Skeletal muscle tissue (tissue), 4 donors: ENCODE data around the gene HMX1. TPM values are rescaled to one million over a fixed set of nuclear protein-coding genes. Genes with fewer than 3 reads are reported as not detected.

Experiments used
- H3K27ac ChIP-seq: one replicate; pipeline ENCODE4 v1.7.0; 2013; ENCODE audit warnings: mild to moderate bottlenecking, low read depth, low read length, inconsistent platforms
- H3K27me3 ChIP-seq, 3 donors: one replicate each; pipeline ENCODE4 v1.7.0; 2013; ENCODE audit warnings: low read length in 3 of 3; ENCODE audit not compliant: control insufficient read depth in 3 of 3, insufficient read depth in 3 of 3
- H3K36me3 ChIP-seq, 3 donors: one replicate each; pipeline ENCODE4 v1.7.0; 2013; ENCODE audit warnings: low read length in 3 of 3; ENCODE audit not compliant: control insufficient read depth in 3 of 3, insufficient read depth in 3 of 3
- H3K4me1 ChIP-seq, 3 donors: one replicate each; pipeline ENCODE4 v1.7.0; 2013; ENCODE audit warnings: low read length in 3 of 3, mild to moderate bottlenecking in 3 of 3; ENCODE audit not compliant: control insufficient read depth in 3 of 3, insufficient read depth in 3 of 3
- H3K4me3 ChIP-seq, 3 donors: one replicate each; pipeline ENCODE4 v1.7.0; 2013; ENCODE audit warnings: low read length in 3 of 3
- H3K9ac ChIP-seq, 3 donors: one replicate each; pipeline ENCODE4 v1.7.0; 2013; ENCODE audit warnings: low read length in 3 of 3, mild to moderate bottlenecking in 3 of 3, moderate library complexity in 2 of 3, low read depth in 1 of 3
- H3K9me3 ChIP-seq, 3 donors: one replicate each; pipeline ENCODE4 v1.7.0; 2013; ENCODE audit warnings: low read length in 3 of 3; ENCODE audit not compliant: control insufficient read depth in 3 of 3
- total RNA-seq: library from RNA; depleted of rRNA; stranded (reverse); fragments of >200 nt; gene quantifications from one replicate; pipeline ENCODE4 v1.2.3, GENCODE V29; 2014
- donor health status: Osteomylitis.

HMX1 gene
- total RNA-seq, 1 donor from 2014 or later: not detected

GRCh38 chr4:8869898-8870646 is 1.6 kb downstream of the HMX1 start:
- H3K9ac ChIP-seq: no peak overlapping the region
- peaks cover 0 to 2% (median 2%) of the 10 kb centered on the region in 3 donors for H3K4me1 ChIP-seq
- H3K36me3 ChIP-seq: no peaks in the 10 kb centered on the region
- no peak overlapping the region for H3K4me3 ChIP-seq
- H3K27me3 ChIP-seq: peaks cover 71 to 84% (median 80%) of the 10 kb centered on the region in 3 donors
- no peak overlapping the region for H3K27ac ChIP-seq
- H3K9me3 ChIP-seq: no peaks in the 10 kb centered on the region

DNA sequence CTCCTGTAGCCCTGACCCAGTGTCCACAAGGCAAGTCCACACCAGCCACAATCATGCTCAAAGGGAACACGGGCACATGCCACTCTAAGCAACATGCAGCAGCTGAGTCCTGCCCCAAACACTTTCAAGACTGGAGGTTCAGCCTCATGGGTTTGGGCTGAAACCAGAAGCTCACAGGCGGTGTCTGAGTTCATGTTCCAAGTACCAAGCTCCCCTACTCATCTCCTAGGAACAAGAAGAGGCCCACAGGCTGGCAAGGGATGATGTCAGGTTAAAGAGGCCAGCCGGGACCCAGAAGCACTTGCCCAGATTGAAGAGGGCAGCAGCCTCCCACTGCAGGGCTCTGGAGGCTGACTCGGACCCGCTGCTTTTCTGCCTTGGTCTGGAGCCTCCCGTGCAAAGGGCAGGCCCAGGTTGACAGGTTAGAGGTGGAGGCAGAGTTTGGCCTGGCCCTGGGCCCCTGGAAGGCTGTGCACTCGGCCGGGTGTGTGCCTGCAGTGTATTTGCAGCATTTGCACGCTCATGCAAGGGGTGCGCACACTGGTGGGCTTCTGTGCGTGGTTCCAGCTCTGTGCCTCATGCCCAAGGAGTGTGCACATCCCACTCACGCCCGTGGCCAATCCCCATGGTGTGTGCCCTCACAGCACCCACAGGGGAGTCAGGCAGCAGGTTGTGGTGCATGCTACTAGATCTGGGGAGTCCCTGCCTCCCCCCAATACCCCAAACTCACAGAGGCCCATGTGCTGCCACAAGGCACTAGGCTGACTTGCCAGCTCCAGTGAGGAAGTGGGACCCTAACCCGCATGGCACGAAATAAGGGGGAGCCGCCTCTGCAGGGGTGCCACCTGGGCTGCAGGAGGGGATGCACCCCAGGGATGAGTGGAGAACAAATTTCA is 2.4 kb downstream of the HMX1 start:
- no peaks in the 10 kb centered on the region for H3K9me3 ChIP-seq
- no peak overlapping the region for H3K9ac ChIP-seq
- peaks cover 70 to 84% (median 80%) of the 10 kb centered on the region in 3 donors for H3K27me3 ChIP-seq
- H3K36me3 ChIP-seq: no peaks in the 10 kb centered on the region
- H3K4me3 ChIP-seq: no peak overlapping the region
- H3K4me1 ChIP-seq: peaks cover 0 to 2% (median 2%) of the 10 kb centered on the region in 3 donors
- H3K27ac ChIP-seq: no peak overlapping the region

DNA sequence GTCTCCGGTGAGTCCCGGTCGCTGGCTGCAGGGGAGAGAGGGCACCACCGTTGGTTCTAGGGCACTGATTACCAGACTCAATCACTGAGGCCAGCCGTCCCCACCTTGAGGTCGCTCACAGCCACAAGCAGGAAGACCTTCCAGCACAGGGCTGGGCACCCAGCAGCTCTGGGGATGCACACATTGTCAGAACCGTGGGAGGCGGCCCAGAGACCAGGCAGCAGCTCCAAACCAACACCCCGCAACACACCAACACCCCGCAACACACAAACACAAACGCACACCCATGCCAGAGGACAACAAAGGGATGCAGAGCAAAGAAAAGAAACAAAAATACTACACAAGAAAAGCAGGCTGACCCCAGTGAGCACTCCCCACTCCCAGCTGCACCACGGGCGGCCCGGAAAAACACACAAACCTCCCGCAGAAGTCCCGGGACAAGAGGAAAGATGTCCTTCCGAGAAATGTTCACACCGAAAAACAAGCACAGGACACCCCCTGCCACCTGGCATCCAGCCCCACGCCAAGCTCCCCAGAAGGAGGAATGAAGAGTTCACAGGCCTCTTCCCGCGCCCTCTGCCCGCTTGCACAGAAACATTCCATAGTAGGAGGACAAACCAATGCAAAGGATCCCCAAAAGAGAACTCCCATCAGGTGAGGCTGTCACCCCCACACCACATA is 3.2 kb downstream of the HMX1 start:
- Histone ChIP-seq H3K9me3 (no peaks in the 10 kb centered on the region), H3K27ac (no peak overlapping the region), H3K36me3 (no peaks in the 10 kb centered on the region), H3K4me1 (peaks cover 0 to 2% (median 2%) of the 10 kb centered on the region in 3 donors), H3K27me3 (peaks cover 70 to 84% (median 80%) of the 10 kb centered on the region in 3 donors), H3K9ac (no peak overlapping the region), H3K4me3 (no peak overlapping the region)

- Histone ChIP-seq H3K36me3 (no peaks in the 10 kb centered on the region), H3K27me3 (peaks cover 70 to 84% (median 80%) of the 10 kb centered on the region in 3 donors), H3K9ac (no peak overlapping the region), H3K4me3 (no peak overlapping the region), H3K4me1 (peaks cover 0 to 2% (median 2%) of the 10 kb centered on the region in 3 donors), H3K27ac (no peak overlapping the region), H3K9me3 (no peaks in the 10 kb centered on the region)
These were observed 3.9 kb downstream of the HMX1 start for GRCh38 chr4:8867624-8868320.

DNA sequence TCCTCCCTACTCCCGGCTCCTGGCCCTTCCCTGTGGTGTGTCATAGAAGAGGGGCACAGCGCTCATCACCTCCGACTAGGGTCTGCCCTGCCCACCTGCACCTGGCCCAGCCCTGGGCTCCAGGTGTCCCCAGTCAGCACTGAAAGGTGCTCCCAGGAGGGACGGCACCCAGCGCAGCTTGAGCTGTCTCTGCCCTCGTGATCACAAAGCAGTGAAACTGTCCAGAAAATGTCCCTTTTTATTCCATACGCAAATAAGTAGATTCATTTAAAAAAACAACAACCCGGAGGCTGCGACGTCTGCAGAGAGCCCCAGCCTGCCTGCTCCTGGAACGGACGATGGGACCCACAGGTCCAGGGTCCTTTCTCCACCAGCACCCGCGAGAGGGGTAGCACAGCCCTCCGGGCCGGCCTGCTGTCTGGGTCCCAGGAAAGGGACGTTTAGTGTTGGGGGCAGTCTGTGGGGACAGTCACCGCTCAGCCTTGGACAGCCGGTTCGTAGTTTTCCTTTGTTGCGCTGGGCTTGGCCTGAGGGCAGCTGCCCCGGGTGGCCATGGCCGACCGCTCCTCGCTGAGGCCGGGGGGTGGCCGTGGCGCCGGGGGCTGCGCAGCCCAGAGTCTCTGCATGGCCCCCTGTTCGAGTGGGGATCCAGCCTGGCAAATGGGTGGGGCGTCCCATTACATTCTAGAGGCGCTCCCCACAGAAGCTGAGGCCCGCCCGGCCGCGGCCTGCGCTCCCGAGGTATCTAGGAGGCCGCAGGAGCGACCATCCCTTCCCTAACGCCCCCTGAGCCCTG is 4.6 kb downstream of the HMX1 start:
- Histone ChIP-seq H3K36me3 (no peaks in the 10 kb centered on the region), H3K4me1 (peaks cover 0 to 2% (median 1%) of the 10 kb centered on the region in 3 donors), H3K27me3 (peaks cover 69 to 82% (median 80%) of the 10 kb centered on the region in 3 donors), H3K4me3 (no peak overlapping the region), H3K27ac (no peak overlapping the region), H3K9ac (no peak overlapping the region), H3K9me3 (no peaks in the 10 kb centered on the region)

GRCh38 chr4:8866421-8866820 is 5.2 kb downstream of the HMX1 start:
- Histone ChIP-seq H3K9ac (no peak overlapping the region), H3K36me3 (no peaks in the 10 kb centered on the region), H3K27me3 (peaks cover 73 to 86% (median 85%) of the 10 kb centered on the region in 3 donors), H3K4me3 (no peak overlapping the region), H3K4me1 (peaks cover 0 to 2% (median under 1%) of the 10 kb centered on the region in 3 donors), H3K9me3 (no peaks in the 10 kb centered on the region), H3K27ac (no peak overlapping the region)

- Histone ChIP-seq H3K4me3 (no peak overlapping the region), H3K9me3 (no peaks in the 10 kb centered on the region), H3K4me1 (peaks cover 0 to 3% (median 2%) of the 10 kb centered on the region in 3 donors), H3K27me3 (peaks cover 72 to 90% (median 89%) of the 10 kb centered on the region in 3 donors), H3K36me3 (no peaks in the 10 kb centered on the region), H3K27ac (no peak overlapping the region), H3K9ac (no peak overlapping the region)
These were observed 5.8 kb downstream of the HMX1 start for GRCh38 chr4:8865681-8866310.

DNA sequence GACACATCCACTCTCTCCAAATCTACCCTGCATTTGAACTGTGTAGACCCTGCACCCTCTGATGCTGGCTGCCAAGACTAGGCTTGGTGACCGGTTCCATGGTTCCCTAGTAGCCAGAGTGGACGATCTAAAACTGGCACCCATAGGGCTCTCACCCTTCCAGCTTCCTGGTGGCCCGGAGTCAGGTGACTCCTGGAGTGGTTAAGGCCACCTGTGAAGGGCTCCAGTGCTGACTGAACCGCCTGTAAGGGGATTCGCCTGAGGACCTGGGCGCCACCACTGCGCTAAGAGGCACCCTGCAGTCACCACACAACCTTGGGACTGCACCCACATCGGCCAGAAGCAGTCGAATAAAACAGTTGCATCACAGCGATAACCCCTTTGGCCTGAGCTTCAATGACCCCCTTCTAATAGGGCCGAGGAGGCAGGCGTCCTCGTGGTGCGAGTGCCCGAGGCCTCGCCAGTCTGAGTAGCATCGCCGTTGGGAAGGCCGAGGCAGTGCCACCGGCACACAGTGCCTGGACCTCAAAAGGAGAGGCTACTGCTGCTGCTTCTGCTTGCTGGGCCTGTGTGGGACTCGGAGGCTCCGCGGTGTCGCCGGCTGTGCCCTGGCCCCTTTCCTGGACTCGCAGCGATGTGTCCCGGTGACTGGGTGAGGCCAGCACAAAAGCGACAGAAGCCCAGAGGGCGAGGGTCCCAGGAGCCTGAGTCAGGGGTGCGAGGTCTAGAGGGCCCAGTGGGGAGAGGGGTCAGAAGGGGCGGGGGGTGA is 6.5 kb downstream of the HMX1 start:
- Histone ChIP-seq H3K9me3 (no peaks in the 10 kb centered on the region), H3K9ac (no peak overlapping the region), H3K36me3 (no peaks in the 10 kb centered on the region), H3K4me1 (peaks cover 0 to 3% (median 2%) of the 10 kb centered on the region in 3 donors), H3K4me3 (no peak overlapping the region), H3K27ac (no peak overlapping the region), H3K27me3 (peaks cover 74 to 92% (median 87%) of the 10 kb centered on the region in 3 donors)
